Hepatocyte (in vitro differentiated cells): Measurements from ENCODE around the gene PCDHB12.
"Not testable (repeated sequence)": the region's sequence is repeated elsewhere in the genome, so short reads cannot be mapped to it uniquely, and the experiment has no call there.

Experiments used
- CTCF ChIP-seq: fragments of 200-600 bp; sonication (generic); IDR thresholded peaks from 2 replicates; pipeline ENCODE4 v1.5.1; 2016; ENCODE audit warnings: antibody characterized with exemption, mild to moderate bottlenecking; ENCODE audit not compliant: poor library complexity
- EZH2 ChIP-seq: fragments of 200-600 bp; sonication (generic); IDR thresholded peaks from 2 replicates; pipeline ENCODE4 v1.6.1; 2016; ENCODE audit warnings: antibody characterized with exemption, mild to moderate bottlenecking, borderline replicate concordance

GRCh38 chr5:141216035-141216434, 7.5 kb downstream of the PCDHB12 start:
- not testable (repeated sequence) for TF ChIP-seq CTCF, EZH2
